ENCODE data around the gene ARHGEF39. TPM values are rescaled to one million over a fixed set of nuclear protein-coding genes. Genes with fewer than 3 reads are reported as not detected.

Gene ARHGEF39
- total RNA-seq, 1 donor from 2014 or later, result under 0.01 TPM

DNA sequence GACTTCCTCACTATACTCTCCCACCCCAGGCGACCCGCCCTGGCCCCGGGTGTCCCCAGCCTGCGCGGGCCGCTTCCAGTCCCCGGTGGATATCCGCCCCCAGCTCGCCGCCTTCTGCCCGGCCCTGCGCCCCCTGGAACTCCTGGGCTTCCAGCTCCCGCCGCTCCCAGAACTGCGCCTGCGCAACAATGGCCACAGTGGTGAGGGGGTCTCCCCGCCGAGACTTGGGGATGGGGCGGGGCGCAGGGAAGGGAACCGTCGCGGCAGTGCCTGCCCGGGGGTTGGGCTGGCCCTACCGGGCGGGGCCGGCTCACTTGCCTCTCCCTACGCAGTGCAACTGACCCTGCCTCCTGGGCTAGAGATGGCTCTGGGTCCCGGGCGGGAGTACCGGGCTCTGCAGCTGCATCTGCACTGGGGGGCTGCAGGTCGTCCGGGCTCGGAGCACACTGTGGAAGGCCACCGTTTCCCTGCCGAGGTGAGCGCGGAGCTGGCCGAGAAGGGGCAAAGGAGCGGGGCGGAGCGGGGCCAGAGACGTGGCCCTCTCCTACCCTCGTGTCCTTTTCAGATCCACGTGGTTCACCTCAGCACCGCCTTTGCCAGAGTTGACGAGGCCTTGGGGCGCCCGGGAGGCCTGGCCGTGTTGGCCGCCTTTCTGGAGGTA is 10.9 kb upstream of the ARHGEF39 start:
- peak in 1 of 2 donors; percentile 42 for DNase-seq (ENCODE audit: low read depth in 2 of 2)

DNA sequence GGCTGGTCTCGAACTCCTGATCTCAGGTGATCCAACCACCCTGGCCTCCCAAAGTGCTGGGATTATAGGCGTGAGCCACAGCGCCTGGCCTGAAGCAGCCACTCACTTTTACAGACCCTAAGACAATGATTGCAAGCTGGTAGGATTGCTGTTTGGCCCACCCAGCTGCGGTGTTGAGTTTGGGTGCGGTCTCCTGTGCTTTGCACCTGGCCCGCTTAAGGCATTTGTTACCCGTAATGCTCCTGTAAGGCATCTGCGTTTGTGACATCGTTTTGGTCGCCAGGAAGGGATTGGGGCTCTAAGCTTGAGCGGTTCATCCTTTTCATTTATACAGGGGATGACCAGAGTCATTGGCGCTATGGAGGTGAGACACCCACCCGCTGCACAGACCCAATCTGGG is 10.2 kb upstream of the ARHGEF39 start:
- DNase-seq (ENCODE audit: low read depth in 2 of 2), result no peak

DNA sequence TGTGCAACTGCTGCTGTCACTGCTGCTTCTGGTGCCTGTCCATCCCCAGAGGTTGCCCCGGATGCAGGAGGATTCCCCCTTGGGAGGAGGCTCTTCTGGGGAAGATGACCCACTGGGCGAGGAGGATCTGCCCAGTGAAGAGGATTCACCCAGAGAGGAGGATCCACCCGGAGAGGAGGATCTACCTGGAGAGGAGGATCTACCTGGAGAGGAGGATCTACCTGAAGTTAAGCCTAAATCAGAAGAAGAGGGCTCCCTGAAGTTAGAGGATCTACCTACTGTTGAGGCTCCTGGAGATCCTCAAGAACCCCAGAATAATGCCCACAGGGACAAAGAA is 9.0 kb upstream of the ARHGEF39 start:
- DNase-seq (ENCODE audit: low read depth in 2 of 2), result no peak

DNA sequence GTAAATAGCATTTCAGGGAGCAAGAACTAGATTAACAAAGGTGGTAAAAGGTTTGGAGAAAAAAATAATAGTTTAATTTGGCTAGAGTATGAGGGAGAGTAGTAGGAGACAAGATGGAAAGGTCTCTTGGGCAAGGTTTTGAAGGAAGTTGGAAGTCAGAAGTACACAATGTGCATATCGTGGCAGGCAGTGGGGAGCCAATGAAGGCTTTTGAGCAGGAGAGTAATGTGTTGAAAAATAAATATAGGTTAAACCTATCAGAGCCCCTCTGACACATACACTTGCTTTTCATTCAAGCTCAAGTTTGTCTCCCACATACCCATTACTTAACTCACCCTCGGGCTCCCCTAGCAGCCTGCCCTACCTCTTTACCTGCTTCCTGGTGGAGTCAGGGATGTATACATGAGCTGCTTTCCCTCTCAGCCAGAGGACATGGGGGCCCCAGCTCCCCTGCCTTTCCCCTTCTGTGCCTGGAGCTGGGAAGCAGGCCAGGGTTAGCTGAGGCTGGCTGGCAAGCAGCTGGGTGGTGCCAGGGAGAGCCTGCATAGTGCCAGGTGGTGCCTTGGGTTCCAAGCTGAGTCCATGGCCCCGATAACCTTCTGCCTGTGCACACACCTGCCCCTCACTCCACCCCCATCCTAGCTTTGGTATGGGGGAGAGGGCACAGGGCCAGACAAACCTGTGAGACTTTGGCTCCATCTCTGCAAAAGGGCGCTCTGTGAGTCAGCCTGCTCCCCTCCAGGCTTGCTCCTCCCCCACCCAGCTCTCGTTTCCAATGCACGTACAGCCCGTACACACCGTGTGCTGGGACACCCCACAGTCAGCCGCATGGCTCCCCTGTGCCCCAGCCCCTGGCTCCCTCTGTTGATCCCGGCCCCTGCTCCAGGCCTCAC is 8.4 kb upstream of the ARHGEF39 start, which contains the start of gene CA9:
Gene CA9 (plus strand): TSS at position 797 of the 893 bp plus-strand sequence. CDS start 32 bp downstream, at position 829.
- no peak for DNase-seq (ENCODE audit: low read depth in 2 of 2)

DNA sequence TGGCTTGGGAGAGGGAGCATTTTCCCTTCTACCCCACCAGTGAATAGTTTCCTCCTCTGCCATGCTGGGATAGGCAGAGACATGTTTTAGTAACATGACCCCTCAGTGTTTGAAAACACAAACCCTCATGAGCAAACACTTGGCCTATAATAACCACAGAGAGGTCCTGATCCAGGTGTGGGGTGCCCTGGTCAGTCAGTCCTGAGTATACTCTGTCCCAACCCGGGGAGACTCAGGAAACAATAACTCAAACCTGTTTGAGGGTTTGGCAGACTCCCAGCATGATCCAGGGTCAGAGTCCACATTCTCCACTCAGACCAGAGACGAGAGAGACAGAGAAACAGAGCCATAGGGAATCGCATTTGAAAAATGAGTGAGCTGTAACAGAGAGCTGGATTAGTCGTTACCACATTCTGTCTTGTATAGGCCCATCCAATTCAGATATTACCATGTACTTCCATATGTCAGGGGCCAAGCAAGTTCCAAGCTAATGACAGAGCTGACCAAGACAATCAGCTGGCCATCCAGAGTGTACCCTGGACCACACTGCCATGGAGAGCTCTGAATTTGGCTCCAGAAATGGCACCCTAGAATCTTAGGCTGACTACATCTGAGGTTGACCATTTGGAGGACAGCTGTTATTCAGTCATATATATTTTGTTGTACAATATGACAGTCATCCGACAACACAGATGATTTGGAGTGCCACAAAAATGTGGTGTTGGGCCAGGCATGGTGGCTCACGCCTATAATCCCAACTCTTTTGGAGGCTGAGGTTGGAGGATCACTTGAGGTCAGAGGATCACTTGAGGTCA is 4.5 kb upstream of the ARHGEF39 start:
- peak; percentile 24 to 28 for DNase-seq (ENCODE audit: low read depth in 2 of 2)

DNA sequence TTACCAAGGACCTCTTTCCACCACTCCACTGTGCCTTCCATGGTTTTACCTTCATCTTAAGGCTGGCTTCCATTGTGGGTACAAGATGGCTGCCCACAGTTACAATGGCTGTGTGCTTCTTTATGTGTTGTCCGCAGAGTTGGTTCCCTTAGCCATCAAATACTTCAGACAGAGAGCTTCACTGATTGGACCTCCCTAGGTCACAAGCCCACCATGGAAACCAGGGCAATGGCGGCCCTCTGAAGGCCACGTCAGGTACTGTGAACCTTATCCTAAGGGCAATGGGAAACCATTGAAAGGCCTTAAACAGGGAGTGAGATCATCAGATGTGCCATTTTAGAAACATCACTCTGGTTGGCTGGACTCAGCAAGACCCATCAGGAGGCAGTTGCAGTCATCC is 2.9 kb upstream of the ARHGEF39 start:
- no peak for DNase-seq (ENCODE audit: low read depth in 2 of 2)

DNA sequence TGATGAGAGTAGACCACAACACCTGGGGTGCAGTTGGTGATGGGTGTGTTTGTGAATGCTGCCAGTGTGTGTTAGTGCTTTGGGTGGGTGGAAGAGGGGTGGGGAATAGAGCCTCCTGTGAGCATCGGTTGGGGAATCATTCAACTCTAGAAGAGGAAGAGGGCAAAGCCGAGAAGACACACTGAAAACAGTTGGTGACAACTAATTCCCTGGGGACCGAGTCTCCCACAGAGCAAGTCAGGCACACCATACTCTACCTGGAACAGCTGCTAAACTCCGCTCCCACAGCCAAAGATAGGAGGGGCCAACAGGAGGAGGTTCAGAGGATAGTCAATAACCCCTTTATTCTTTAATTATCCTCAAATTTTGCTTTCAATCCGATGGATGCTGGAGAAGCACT is 1.6 kb upstream of the ARHGEF39 start:
- DNase-seq (ENCODE audit: low read depth in 2 of 2), result no peak

DNA sequence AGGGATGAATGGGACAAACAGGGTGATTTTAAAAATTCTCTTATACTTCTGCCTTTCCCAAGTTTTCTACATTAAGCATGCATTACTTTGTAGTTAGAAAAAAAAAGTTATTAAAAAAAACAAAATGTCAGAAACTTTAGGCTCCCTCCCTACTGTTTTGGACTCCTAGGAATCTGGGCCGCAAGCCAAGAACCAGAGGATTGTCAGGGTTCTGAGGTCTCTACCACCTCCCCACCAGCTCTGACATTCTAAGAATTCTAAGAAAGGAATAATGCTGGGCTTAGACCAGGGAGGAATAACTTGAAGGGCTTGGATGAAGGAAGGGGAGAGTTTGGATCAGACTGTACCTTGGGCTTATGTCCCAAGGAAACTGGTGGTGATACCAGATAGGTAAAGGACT is 1.1 kb upstream of the ARHGEF39 start:
- no peak for DNase-seq (ENCODE audit: low read depth in 2 of 2)

DNA sequence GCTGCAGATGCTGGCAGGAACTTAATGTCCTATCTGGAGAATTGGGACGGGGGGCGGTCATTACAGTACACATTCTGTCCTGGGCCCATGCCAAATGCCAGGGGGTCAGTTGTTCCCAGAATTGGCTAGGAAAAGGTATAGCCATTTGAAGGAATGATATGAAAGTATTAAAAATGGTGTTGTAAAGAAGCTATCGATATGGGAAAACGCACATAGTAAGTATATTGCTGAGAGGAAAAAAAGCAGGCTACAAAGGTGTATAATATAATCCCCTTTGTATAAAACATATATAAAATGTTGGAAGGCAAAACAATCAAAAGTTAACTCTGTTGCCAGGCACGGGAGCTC is 450 bp upstream of the ARHGEF39 start:
- DNase-seq (ENCODE audit: low read depth in 2 of 2), result no peak

DNA sequence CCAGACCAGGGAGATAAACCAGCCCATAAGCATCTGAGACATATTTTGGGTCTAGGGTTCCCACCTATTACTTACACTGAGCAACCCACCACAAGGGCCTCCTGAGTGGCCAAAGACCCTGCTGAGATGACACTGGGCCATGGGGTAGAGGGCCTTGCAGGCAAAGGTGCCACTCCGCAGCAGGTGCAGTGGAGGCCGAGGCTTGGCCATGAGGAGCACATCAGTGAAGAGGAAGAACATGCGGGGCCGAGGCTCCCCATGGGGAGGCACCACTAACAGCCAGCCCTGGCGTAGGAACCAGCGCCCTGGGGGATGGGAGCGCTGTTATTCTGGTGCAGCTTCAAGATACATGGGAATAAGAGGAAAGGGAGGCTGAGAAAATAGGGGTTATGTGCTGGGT is 2.6 kb downstream of the ARHGEF39 start:
- DNase-seq (ENCODE audit: low read depth in 2 of 2), result no peak

DNA sequence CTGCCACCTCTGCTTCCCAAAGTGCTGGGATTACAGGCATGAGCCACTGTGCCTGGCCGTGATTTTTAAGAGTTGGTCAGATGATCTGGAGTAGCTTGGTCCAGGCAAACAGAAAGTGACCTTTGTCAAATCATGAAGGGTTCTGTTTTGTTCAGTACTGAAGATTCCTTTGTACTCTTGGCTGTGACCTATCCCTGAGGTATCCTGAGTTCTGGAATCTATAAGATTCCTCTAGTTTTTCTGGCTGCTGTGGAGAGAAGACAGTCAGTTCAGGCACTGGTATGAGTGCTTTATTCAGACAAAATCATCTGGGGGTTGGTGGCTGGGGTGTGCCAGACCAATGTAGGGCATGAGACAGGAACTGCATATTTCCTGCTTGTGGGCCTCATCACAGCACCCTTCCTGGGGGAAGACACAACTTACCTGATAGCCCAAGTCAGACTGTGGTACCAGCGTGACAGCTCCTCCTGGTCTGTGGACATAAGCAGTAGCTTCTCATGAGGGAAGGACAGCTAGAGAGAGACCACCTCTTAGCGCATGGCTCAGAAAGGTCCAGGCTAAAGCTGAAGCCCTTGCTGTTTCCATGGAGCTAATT is 3.1 kb downstream of the ARHGEF39 start:
- DNase-seq (ENCODE audit: low read depth in 2 of 2), result no peak

DNA sequence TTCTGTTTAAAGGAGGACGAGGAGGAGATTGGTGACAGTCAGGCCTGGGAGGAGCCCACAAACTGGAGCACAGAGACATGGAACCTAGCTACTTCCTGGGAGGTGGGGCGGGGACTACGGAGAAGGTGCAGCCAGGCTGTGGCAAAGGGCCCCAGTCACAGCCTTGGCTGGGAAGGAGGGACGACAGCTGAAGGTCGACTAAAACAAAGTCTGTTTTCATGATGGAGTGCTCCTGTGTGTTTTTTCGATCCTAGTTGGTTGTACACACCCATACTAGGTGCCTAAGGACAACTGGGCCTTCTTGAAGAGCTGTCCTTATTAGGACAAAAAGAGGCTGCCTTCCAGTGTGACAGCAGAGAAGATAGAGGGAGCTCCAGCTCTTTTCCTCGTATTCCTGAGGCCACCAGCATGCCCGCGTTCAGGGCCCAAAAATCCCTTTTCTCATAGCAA is 4.0 kb downstream of the ARHGEF39 start:
- DNase-seq (ENCODE audit: low read depth in 2 of 2), result peak; percentile 30 to 41

DNA sequence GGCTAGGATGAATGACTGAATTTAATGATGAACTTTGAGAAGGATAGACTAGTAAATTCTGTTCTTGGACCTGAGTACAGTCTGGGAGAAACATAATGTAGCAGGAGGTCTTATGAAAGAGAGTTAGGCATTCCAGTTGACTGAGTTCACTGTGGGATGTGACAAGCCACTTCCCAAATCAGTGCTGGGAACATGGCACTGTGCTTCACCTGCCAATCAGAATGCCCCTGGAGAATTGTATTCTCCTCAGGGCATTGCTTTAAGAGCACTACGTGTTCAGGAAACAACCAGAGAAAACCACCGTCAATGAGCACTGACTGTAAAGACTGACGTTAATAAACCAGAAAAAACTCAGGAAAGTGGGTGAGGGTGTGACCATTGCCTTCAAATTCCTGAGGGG is 5.7 kb downstream of the ARHGEF39 start:
- peak in 1 of 2 donors; percentile 62 for DNase-seq (ENCODE audit: low read depth in 2 of 2)

DNA sequence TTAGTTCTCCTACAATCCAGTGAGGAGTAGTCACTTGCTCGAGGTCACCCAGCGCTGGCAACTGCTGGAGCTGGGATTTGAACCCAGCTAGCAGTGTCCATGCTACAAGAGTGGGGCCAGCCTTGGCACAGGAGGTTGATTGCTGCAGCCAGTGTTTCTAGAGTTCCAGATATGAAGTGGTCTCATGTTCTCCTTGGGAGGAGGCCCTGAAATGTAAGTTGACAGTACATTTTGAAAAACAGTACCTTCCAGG is 6.1 kb downstream of the ARHGEF39 start:
- DNase-seq (ENCODE audit: low read depth in 2 of 2), result peak; percentile 55 to 59

DNA sequence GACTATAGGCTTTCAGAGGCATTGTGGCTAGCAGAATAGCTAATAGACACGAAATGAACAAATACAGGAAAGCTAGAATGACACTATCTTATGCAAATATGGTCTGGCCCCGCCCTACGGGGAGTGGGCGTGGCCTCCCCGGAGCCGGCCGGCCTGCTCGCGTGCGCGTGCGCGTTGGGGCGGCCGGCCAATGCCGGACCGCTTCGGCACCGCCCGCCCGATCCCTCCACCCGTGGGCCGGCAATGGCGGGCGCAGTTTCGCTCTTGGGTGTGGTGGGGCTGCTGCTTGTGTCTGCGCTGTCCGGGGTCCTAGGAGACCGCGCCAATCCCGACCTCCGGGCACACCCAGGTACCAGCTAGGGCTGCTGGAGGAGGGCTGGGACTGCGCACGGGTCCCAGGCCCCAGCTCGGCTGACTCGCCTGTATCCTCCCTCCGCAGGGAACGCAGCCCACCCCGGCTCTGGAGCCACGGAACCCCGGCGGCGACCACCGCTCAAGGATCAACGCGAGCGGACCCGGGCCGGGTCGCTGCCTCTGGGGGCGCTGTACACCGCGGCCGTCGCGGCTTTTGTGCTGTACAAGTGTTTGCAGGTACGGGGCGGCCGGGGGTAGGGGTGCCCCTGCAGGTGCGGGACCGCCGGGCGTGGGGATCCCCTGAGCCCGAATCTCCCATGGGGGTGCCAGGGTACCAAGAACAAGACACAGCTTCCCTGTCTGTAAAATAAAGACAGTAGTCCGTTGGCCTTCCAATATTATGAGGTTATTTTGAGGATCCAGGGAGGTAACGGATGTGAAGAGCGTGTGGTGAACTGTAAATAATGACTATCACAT is 6.6 kb downstream of the ARHGEF39 start, which contains the start of gene CCDC107:
Gene CCDC107 (plus strand): TSS at position 156 of the 831 bp plus-strand sequence. CDS start 88 bp downstream, at position 244.
- peak; percentile 89 to 92 for DNase-seq (ENCODE audit: low read depth in 2 of 2)

DNA sequence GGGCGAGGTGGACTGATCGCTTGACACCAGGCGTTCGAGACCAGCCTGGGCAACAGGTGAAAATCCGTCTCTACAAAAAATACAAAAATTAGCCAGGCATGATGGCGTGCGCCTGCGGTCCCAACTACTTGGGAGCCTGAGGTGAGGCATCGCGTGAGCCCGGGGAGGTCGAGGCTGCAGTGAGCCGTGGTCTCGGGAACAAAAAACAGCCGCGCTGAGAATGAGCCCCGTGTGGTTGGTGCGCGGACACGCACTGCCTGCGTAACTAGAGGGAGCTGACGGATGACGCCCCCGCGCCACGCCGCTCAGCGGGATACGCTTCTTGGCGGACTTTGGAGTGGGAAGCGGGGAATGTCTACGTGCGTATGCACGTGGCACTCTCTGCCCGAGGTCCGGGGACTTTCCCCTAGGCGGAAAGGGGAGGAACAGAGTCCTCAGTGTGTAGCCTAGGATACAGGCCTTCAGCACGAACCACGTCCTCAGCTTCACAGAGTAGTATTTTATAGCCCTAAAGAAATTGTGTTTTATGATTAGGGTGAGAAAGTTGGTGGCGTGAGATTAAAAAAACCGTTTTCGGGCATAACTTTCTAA is 7.4 kb downstream of the ARHGEF39 start, which contains the start of gene RMRP:
Gene RMRP (minus strand): TSS at position 474 of the 591 bp plus-strand sequence.
- peak; percentile 99 to 100 for DNase-seq (ENCODE audit: low read depth in 2 of 2)

DNA sequence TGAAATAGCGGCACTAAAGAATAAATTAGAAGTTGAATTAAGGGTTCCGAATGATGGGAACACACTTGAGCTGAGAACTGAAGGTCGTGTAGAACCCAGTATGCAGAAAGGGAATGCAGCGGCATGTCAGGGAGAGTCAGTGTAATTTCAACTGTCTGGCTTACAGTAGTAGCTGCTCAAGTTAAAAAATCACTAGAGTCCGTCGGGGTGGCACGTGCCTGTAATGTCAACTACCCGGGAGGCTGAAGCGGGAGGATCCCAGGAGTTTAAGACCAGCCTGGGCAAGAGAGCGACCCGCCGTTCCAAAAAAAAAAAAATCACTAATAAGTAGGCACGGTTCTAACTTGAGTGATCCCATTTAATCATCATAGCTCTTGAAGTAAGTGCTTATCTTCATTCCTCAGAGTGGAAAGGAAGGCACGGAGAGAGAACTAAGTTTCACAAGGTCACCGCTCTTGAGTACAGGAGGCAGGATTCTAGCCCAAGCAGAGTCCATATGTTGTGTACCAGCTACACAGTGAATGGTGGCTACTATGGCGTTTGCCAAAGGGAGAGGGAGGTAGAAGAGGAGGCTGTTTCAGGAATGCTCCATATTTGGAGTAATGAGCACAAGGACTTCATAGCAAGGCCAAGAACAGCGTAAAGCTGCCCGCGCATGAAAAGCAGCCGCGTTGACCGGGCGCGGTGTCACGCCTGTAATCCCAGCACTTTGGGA is 8.0 kb downstream of the ARHGEF39 start:
- DNase-seq (ENCODE audit: low read depth in 2 of 2), result peak in 1 of 2 donors; percentile 8

DNA sequence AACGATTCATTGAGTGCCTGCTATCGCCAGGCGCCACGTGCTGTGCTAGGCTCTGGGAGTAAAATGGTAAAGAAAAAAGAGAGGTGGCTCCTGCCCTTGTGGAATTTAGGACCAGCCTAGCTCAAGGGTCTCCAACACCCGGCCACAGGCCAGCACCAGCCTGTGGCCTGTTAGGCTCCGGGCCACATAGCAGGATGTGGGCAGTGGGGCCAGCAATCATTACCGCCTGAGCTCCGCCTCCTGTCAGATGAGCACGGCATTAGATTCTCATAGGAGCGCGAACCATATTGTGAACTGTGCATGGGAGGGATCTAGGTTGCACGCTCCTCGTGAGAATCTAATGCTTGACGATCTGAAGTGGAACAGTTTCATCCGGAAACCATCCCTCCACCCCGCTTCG is 8.6 kb downstream of the ARHGEF39 start:
- no peak for DNase-seq (ENCODE audit: low read depth in 2 of 2)

DNA sequence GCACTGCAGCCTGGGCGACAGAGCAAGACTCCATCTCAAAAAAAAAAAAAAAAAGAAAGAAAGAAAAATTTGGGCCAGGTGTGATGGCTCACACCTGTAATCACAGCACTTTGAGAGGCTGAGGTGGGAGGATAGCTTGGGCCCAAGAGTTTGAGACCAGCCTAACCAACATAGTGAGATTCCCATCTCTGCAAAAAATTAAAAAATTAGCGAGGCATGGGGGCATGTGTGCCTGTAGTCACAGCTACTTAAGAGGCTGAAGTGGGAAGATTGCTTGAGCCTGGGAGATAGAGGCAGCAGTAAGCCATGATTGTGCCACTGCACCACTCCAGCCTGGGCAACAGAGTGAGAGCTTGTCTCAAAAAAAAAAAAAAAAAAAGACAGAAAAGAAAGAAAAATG is 11.4 kb downstream of the ARHGEF39 start:
- no peak for DNase-seq (ENCODE audit: low read depth in 2 of 2)

DNA sequence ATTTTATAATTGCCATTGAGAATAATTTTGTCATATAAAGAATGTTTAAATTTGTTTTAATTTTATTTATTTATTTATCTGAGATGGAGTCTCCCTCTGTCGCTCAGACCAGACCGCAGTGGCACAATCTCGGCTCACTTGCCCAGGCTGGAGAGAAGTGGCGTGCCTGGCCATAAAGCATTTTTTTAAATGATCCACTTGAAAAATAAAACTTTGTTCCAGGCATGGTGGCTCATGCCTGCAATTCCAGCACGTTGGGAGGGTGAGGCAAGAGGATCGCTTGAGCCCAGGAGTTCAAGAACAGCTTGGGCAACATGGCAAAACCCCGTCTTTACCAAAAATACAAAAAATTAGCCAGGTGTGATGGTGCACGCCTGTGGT is 12.2 kb downstream of the ARHGEF39 start:
- no peak for DNase-seq (ENCODE audit: low read depth in 2 of 2)

Measured in lung microvascular endothelial cell (primary cell).